ENCODE results near the gene LRP1. TPM values are rescaled to one million over a fixed set of nuclear protein-coding genes. Genes with fewer than 3 reads are reported as not detected.

LRP1 gene
- total and polyA plus RNA-seq, 2 of the 4 experiments (the other 2 are of a cell fraction) = 73.1 to 142 TPM

DNA sequence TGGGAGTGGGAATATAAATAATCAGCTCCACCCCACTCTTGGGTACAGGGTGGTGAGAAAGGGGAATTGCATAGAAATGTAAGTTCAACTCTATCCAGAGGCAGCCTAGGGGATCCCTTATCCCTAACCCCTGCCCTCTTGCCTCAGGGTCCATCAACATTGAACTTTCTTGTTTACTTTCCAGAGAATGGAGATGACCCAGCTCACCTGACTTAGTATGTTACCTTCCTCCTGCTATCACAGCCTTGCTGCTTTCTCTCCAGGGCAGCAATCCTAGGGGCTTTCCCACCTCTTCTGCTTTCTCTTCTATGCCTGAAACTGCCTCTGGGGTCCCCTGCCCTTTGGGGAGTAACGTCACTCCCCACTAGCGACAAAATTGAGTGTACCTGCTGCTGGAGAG is 2.7 kb downstream of the LRP1 start:
- intact Hi-C loops (cut with micrococcal nuclease) = no loop called here
- no peak for DNase-seq
- H2AFZ ChIP-seq (replicated peaks; ENCODE audit: low read length, poor library complexity) = no peak overlapping the region
- H4K5ac ChIP-seq (ENCODE audit: low read depth, low read length) = no peak overlapping the region
- H3K4me3 ChIP-seq (ENCODE audit: insufficient read depth, low read depth, low read length) = peak overlapping the region; percentile 5; the same call in 1 of the 2 replicates
- peaks cover 20% of the 10 kb centered on the region; the same call in 1 of the 2 replicates for H3K36me3 ChIP-seq (ENCODE audit: control insufficient read depth, insufficient read depth, low read length)
- H3K27ac ChIP-seq (ENCODE audit: insufficient read depth, low read length) = peak overlapping the region; percentile 100; the same call in 1 of the 2 replicates
- H3K18ac ChIP-seq (ENCODE audit: low read depth, low read length) = no peak overlapping the region
- H2BK120ac ChIP-seq (ENCODE audit: low read depth, low read length) = no peak overlapping the region
- CTCF ChIA-PET = interaction anchor here (1.0 kb wide), 1 partner anchor 43 kb away, joined by 3 read pairs; no protein-coding TSS in a partner anchor
- BruUV-seq (replicated peaks) = no TSS peak
- peak overlapping the region; percentile 75; the same call in 1 of the 2 replicates for H3K4ac ChIP-seq (ENCODE audit: low read depth, low read length)
- dilution Hi-C loops (cut with HindIII; ENCODE audit: low sequenced_read_pairs, unreplicated experiment) = no loop called here
- ATAC-seq (ENCODE audit: low read depth) = no peak
- peaks cover 61% of the 10 kb centered on the region for H4K20me1 ChIP-seq (ENCODE audit: insufficient read depth, low read length)
- H3K4me1 ChIP-seq (ENCODE audit: control insufficient read depth, insufficient read depth, low read length) = peaks cover 39% of the 10 kb centered on the region
- H3K14ac ChIP-seq (replicated peaks; ENCODE audit: low read depth, low read length) = peak overlapping the region; percentile 94
- in situ Hi-C loops (cut with MboI; ENCODE audit: low sequenced_read_pairs) = no loop called here
- H3K27me3 ChIP-seq (ENCODE audit: control insufficient read depth, insufficient read depth, low read length) = no peaks in the 10 kb centered on the region
- no peak overlapping the region for H3K56ac ChIP-seq (ENCODE audit: extremely low read depth, insufficient read depth, low read length)
- H3K9me1 ChIP-seq (ENCODE audit: insufficient read depth, low read length) = peaks cover 21% of the 10 kb centered on the region
- no peak overlapping the region; the same call in 2 of the 3 replicates for H2BK15ac ChIP-seq (ENCODE audit: low read depth, low read length)
- H3K4me2 ChIP-seq (ENCODE audit: low read depth, low read length) = peak overlapping the region; percentile 96
- H4K91ac ChIP-seq (ENCODE audit: insufficient read depth, low read depth, low read length) = 0 out of 2 replicates have a peak overlapping the region, but pooled peaks have one; percentile 0
- no peak overlapping the region for H2BK20ac ChIP-seq (ENCODE audit: low read depth, low read length)
- peak overlapping the region; percentile 0 for H2AK9ac ChIP-seq (replicated peaks; ENCODE audit: low read depth, low read length, poor library complexity)
- H3K9me3 ChIP-seq (ENCODE audit: control insufficient read depth, insufficient read depth, low read length) = no peaks in the 10 kb centered on the region
- POLR2A ChIA-PET (ENCODE audit: unreplicated experiment) = no interaction called here
- H2BK5ac ChIP-seq (ENCODE audit: low read depth, low read length, poor library complexity, severe bottlenecking) = no peak overlapping the region
- WGBS, 2 experiments (ENCODE audit: extremely low coverage in 2 of 2, insufficient read length in 1 of 2) = no CpG with 5 or more reads among the region's 2 CpGs
- no peak overlapping the region for H4K8ac ChIP-seq (ENCODE audit: low read depth in 2 of 2, low read length in 2 of 2)
- H2AK5ac ChIP-seq (ENCODE audit: low read depth, low read length) = no peak overlapping the region
- peak overlapping the region; percentile 89; the same call in 1 of the 2 replicates for H3K23ac ChIP-seq (ENCODE audit: low read depth, low read length)
- H3K79me1 ChIP-seq (ENCODE audit: low read depth in 1 of 2, low read length in 2 of 2) = peaks cover 22 to 63% of the 10 kb centered on the region in 2 experiments; a peak in 3 of 4 replicates
- TF ChIP-seq FOS (IDR thresholded peaks at IDR 0.05; ENCODE audit: low read depth, low read length) = no peak
- no peak for TF ChIP-seq RCOR1 (IDR thresholded peaks at IDR 0.05; ENCODE audit: insufficient replicate concordance, low read length)
- no peak for TF ChIP-seq NFE2L2 (IDR thresholded peaks at IDR 0.05; ENCODE audit: low read depth, low read length)
- TF ChIP-seq MAFK (IDR thresholded peaks at IDR 0.05; ENCODE audit: low read depth, low read length) = no peak
- peak overlapping the region; percentile 99 for H3K9ac ChIP-seq (ENCODE audit: low read depth, low read length)

All from IMR-90 (cell line).